ENCODE measurements around the gene DDX11.
A peak's percentile ranks its signal among the peaks of the same experiment; 100 is the strongest.
"Not testable (repeated sequence)": the region's sequence is repeated elsewhere in the genome, so short reads cannot be mapped to it uniquely, and the experiment has no call there.

Gene DDX11

GRCh38 chr12:31121022-31121728 is 47.5 kb downstream of the DDX11 start:
- not testable (repeated sequence) for DNase-seq (ENCODE audit: low spot score); FAIRE-seq

- DNase-seq (ENCODE audit: low spot score) (no peak), FAIRE-seq (no peak)
Observed at GRCh38 chr12:31122481-31122880, 48.8 kb downstream of the DDX11 start.

- DNase-seq (ENCODE audit: low spot score); FAIRE-seq: not testable (repeated sequence)
Observed at GRCh38 chr12:31124158-31124557, 50.5 kb downstream of the DDX11 start.

GRCh38 chr12:31125171-31125570 is 51.5 kb downstream of the DDX11 start:
- DNase-seq (ENCODE audit: low spot score); FAIRE-seq: not testable (repeated sequence)

GRCh38 chr12:31127209-31127848 is 53.7 kb downstream of the DDX11 start:
- not testable (repeated sequence) for DNase-seq (ENCODE audit: low spot score)
- FAIRE-seq, result peak; percentile 86

GRCh38 chr12:31136581-31136980 is 62.9 kb downstream of the DDX11 start:
- DNase-seq (ENCODE audit: low spot score); FAIRE-seq: not testable (repeated sequence)

GRCh38 chr12:31144768-31145167 is 71.1 kb downstream of the DDX11 start:
- FAIRE-seq; DNase-seq (ENCODE audit: low spot score): not testable (repeated sequence)

GRCh38 chr12:31145296-31145695 is 71.6 kb downstream of the DDX11 start:
- not testable (repeated sequence) for FAIRE-seq; DNase-seq (ENCODE audit: low spot score)

- FAIRE-seq, result peak; percentile 94
- not testable (repeated sequence) for DNase-seq (ENCODE audit: low spot score)
Observed at GRCh38 chr12:31147415-31147814, 73.8 kb downstream of the DDX11 start.

GRCh38 chr12:31150766-31151165 is 77.1 kb downstream of the DDX11 start:
- DNase-seq (ENCODE audit: low spot score); FAIRE-seq: not testable (repeated sequence)
